KBM-7 (cell line): ENCODE results near the gene STAT4.

ENCODE experiments used
- DNase-seq: peaks from one replicate; pipeline ENCODE4 v3.0.0-alpha.2; 2015
- in situ Hi-C: fragments of 300-500 bp; cut with MboI; formaldehyde crosslinking; loops from 2 replicates; pipeline ENCODE4 v1.14.3; 2020; ENCODE audit warnings: low sequenced_read_pairs, low pct_unique_long_range_greater_than_20kb, mixed read lengths

STAT4 gene

GRCh38 chr2:191032588-191033429, 118.0 kb downstream of the STAT4 start:
- in situ Hi-C loops, result no loop called here
- peak; percentile 42 for DNase-seq

DNA sequence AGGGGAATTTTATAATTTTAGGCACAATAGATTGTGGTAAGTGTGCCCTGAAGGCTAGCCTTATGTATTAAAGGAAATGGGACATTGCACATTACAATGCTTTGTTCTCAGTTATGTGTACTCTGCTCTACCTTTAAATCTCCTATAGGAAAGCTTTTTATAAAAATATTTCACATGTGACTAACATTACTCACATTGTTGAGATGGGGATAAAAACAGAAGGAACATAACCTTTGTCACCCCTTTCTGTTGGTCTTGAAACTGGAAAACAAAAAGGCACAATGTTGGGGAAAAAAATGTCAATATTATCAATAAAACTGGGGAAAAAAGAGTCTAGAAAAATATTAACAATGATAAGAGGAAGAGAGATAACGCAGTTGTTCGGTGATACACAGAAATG, 119.5 kb downstream of the STAT4 start:
- in situ Hi-C loops, result no loop called here
- DNase-seq, result no peak

GRCh38 chr2:191030521-191031154, 120.2 kb downstream of the STAT4 start:
- in situ Hi-C loops, result no loop called here
- peak; percentile 65 for DNase-seq

GRCh38 chr2:191029280-191029950, 121.4 kb downstream of the STAT4 start:
- in situ Hi-C loops, result no loop called here

GRCh38 chr2:191026377-191026776, 124.4 kb downstream of the STAT4 start:
- no peak for DNase-seq
- in situ Hi-C loops, result no loop called here

More at GRCh38 chr2:191029280-191029950, 121.4 kb downstream of the STAT4 start:
- DNase-seq, result no peak

- no peak for DNase-seq
- in situ Hi-C loops, result no loop called here
Observed at GRCh38 chr2:191025135-191025534, 125.7 kb downstream of the STAT4 start.

GRCh38 chr2:191023235-191023679, 127.5 kb downstream of the STAT4 start:
- no peak for DNase-seq
- in situ Hi-C loops, result no loop called here

GRCh38 chr2:191020742-191021381, 129.9 kb downstream of the STAT4 start:
- in situ Hi-C loops, result no loop called here

DNA sequence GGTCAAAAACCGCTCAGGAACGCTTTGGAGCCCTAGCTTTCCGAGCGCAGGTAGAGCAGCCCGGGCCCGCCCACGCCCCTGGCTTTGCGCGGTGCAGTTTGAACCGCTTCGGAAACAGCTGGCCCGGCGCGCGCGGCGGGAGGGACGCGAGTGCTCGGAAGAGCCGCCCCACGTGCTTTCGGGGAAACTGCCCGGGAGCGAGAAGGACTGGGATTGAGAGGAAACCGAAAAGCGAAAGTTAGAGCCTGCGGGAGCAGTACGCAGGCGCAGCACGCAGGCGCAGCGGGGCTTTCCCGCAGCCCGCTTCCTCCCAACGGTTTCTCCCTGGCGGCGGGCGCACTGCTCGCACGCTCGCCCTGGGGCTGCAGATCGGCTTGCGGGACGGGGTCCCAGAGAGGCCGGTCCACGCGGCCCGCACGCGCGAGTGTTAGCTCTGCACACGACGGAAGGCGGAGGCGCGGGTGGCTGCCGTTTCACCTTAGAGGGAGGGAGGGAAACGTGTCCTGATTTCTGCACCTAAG, 130.5 kb downstream of the STAT4 start:
- DNase-seq, result peak; percentile 99
- in situ Hi-C loops, result no loop called here

More at GRCh38 chr2:191020742-191021381, 129.9 kb downstream of the STAT4 start:
- no peak for DNase-seq

GRCh38 chr2:191019376-191019775, 131.4 kb downstream of the STAT4 start:
- in situ Hi-C loops, result no loop called here

GRCh38 chr2:191018643-191019119, 132.1 kb downstream of the STAT4 start:
- in situ Hi-C loops, result no loop called here
- no peak for DNase-seq

More at GRCh38 chr2:191019376-191019775, 131.4 kb downstream of the STAT4 start:
- no peak for DNase-seq

DNA sequence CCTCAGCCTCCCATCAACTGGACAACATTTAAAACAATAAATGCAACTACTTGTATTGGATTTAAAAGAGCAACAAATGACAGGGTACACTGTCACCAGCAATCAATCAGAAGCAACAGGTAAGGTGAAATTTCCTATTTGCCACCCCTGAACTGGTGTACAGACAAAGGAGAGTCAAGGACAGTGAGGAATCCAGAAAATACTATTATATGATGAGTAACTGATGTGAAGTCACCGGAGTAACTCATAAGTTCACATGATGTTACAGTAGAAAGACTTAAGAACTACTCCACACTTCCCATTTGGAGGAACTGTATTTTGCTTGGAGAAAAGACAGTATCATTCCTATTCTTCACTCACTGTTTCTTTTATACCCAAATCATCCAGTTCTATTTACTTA, 132.7 kb downstream of the STAT4 start:
- DNase-seq, result no peak
- in situ Hi-C loops, result no loop called here

DNA sequence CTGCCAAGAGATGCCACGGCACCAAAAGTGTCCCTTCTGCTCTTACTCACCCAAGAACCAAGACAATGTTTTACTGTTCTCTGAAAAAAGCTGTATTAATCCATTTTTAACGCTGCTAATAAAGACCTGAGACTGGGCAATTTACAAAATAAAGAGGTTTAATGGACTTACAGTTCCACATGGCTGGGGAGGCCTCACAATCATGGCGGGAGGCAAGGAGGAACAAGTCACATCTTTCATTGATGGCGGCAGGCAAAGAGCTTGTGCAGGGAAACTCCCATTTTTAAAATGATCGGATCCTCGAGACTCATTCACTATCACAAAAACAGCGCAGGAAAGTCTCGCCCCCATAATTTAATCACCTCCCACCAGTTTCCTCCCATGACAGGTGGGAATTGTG, 135.0 kb downstream of the STAT4 start:
- no peak for DNase-seq
- in situ Hi-C loops, result no loop called here

DNA sequence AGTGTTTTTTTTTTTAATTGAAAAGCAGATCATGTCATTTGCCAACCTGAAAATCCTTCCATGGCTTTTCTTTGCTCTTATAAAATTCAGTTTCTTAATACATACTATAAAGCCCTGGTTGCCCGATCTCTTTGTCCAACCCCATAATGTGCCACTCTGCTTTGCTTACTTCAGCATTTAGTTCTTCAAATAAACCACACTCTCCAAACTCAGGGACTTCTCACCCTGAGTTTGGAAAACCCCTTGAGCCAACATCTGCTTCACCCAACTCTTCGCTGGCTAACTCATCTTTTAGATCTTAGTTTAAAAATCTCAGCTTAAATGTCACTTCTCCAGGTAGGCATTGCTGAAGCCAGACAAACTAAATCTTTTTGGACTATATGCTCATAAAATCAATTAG, 135.6 kb downstream of the STAT4 start:
- in situ Hi-C loops, result no loop called here
- DNase-seq, result no peak

DNA sequence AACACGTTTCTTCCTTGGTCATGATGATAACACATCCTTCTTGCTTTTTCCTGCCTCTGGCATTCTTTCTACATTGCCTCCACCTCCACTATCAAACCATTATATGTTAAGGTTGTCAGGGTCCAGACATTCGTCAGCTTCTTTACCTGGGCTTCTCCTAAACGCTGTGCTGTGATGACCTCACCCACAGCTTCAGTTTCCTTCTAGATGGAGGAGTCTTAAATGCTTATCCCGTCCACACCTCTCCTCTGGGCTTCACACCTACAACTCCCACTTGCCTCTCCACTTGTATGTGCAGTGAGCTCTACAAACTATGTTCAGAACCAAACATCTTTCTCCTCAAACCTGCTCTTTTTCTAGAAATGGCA, 136.2 kb downstream of the STAT4 start:
- no peak for DNase-seq
- in situ Hi-C loops, result no loop called here

DNA sequence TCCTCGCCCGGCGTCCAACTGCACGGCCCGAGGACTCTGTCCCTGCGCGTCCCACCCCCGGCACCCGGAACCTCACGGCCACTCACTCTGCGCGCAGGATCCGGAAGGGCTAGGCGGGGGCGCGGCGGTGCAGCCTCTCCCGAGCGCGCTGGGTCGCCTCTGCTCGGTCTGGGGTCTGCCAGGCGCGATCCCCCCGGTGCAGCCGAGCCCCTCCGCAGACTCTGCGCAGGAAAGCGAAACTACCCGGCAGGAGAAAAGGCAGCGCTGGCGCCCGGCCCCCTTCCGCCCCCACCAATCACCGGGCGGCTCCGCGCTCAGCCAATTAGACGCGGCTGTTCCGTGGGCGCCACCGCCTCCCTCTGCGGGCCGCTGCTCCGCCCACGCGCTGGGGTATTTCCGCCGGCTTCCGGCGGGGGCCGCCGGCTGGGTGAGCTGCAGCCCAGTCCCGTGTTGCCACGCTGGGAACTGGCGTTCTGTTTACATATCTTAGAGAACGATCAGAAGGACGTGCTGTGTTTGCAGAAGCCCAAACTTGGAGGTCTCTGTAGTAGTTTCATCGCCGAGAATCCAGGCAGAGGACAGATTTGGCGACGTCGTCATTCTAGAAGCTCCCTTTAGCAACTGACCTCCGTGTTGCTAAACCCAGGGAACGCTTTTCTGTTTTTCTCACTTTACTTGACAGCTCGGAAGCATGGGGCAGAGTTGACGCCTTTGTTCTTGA, 136.7 kb downstream of the STAT4 start, which contains the start of gene STAT1:
Gene STAT1 (minus strand): TSS at position 240 of the 721 bp plus-strand sequence. CDS start 4,168 bp downstream, outside the sequence.
- in situ Hi-C loops, result no loop called here
- DNase-seq, result peak; percentile 96

GRCh38 chr2:191013682-191013931, 137.2 kb downstream of the STAT4 start:
- no peak for DNase-seq
- in situ Hi-C loops, result no loop called here

DNA sequence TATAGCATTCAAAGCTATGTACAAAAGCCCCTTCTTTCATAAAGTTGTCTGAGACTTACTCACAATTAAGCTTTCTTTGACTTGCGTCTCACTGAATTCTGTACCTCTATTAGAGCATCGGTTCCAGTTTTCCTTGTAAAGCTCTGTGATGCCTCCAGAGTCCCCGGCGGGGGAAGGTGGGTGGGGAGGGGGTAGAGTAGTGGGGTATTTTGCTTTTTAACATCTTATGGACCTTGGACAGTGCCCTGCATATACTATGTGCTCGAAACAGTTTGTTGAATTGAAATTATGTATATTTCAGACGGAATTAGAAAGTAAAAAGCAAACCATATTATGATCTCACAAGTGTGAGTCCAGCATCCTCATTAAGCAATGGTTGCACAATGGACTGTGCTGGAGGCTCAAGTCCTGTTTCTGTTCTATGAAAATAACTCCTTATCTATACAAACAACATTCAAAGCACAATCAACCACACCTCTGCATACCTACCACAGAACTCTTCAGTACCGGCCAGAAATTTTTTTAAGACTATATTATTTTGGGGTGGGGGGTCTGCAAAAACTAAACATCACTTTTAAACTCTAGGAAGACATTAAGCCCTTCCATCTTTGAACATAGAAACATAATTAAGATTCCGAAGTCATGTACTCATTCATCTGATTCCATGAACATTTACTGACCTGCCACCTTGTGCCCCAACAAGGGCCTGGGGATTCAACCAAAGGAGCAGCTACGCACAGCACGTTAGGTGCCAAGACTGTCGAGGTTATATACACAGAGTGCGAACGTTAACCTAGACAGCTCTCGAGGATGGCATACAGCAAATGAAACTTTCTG, 137.7 kb downstream of the STAT4 start:
- DNase-seq, result no peak
- in situ Hi-C loops, result no loop called here
